Nephron progenitor cell (in vitro differentiated cells): Measurements from ENCODE around the gene GBX1.

Source experiments
- DNase-seq: peaks from one replicate; pipeline ENCODE4 v3.0.0; 2021
- H3K27ac Mint-ChIP-seq: 2 replicates; pipeline ENCODE4 v1.8.0; 2021; ENCODE audit warnings: mild to moderate bottlenecking, moderate library complexity, mixed read lengths
- H3K27me3 Mint-ChIP-seq: 2 replicates; pipeline ENCODE4 v1.8.0; 2021; ENCODE audit warnings: mild to moderate bottlenecking, low read depth, mixed read lengths; ENCODE audit not compliant: poor library complexity
- H3K36me3 Mint-ChIP-seq: 2 replicates; pipeline ENCODE4 v1.8.0; 2021; ENCODE audit warnings: low read depth, mixed read lengths
- H3K4me1 Mint-ChIP-seq: 2 replicates; pipeline ENCODE4 v1.8.0; 2021; ENCODE audit warnings: mixed read lengths
- H3K4me3 Mint-ChIP-seq: 2 replicates; pipeline ENCODE4 v1.8.0; 2021; ENCODE audit warnings: mild to moderate bottlenecking, moderate library complexity, mixed read lengths
- H3K9me3 Mint-ChIP-seq: 2 replicates; pipeline ENCODE4 v1.8.0; 2021; ENCODE audit warnings: mild to moderate bottlenecking, moderate library complexity, mixed read lengths
- CTCF ChIP-seq: fragments of 200-600 bp; sonication (generic); IDR thresholded peaks from 2 replicates; pipeline ENCODE4 v1.5.0; 2021; ENCODE audit warnings: antibody characterized with exemption

Gene GBX1

DNA sequence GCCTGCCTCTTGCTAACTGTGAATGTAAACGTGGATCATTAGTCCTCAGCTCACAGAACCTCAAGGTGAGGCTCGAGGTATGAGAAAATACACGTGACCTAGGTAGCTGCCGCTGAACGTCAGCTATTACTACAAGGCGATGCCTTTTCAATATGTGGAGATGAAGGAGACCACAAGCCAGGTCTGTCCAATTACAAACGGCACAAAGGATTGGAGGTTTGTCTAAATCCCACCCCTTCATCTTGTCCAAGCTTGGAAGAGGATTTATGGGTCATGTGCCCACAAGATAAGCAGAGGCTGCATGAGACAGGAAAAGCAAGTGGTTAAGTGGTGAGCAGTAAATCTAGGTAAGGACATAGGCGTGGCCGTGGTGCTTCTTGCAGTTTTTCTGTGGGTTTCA, 39.4 kb upstream of the GBX1 start:
- H3K9me3 Mint-ChIP-seq, result no peaks in the 10 kb centered on the region
- no peak overlapping the region for H3K27ac Mint-ChIP-seq
- no peak overlapping the region for H3K4me3 Mint-ChIP-seq
- H3K36me3 Mint-ChIP-seq, result peaks cover 4% of the 10 kb centered on the region
- H3K27me3 Mint-ChIP-seq, result peaks cover 50% of the 10 kb centered on the region
- no peak for DNase-seq
- peaks cover 14% of the 10 kb centered on the region for H3K4me1 Mint-ChIP-seq
- no peak for TF ChIP-seq CTCF

- Mint-ChIP-seq H3K27me3 (peaks cover 59% of the 10 kb centered on the region), H3K27ac (no peak overlapping the region), H3K4me3 (no peak overlapping the region), H3K36me3 (no peaks in the 10 kb centered on the region), H3K9me3 (no peaks in the 10 kb centered on the region), H3K4me1 (peaks cover 14% of the 10 kb centered on the region)
- TF ChIP-seq CTCF, result no peak
- no peak for DNase-seq
Observed at GRCh38 chr7:151205730-151206129, 38.2 kb upstream of the GBX1 start.

DNA sequence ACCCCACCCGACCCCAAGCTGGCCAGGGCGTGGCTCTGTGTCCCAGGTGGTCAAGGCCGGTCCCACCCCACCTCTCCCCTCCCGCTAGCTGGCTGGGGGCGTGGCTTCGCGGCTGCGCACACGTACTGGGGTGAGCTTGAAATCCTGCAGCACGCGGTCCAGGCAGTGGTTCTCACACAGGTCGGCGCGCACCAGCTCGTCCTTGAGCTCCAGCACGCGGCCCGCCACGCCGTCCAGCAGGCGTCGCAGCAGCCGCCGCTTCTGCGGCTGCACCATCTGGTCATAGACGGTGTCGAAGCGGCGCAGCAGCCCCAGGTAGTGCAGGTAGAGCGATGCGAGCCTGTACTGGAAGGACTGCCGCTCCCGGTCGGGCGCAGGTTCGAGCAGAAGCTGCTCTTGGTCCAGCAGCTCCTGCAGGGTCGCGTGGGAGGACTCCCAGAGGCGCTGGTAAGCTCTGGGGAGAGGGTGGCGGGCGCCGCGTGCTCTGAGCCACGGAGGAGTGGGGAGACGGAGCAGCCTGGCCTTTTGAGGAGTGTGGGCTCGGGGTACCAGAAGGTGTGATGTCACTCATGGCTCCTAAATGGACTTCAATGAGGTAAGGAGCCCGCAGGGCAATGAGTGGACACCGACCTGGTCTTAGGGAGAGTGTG, 37.0 kb upstream of the GBX1 start:
- peaks cover 16% of the 10 kb centered on the region for H3K4me1 Mint-ChIP-seq
- no peak overlapping the region for H3K4me3 Mint-ChIP-seq
- no peaks in the 10 kb centered on the region for H3K36me3 Mint-ChIP-seq
- H3K9me3 Mint-ChIP-seq, result no peaks in the 10 kb centered on the region
- H3K27me3 Mint-ChIP-seq, result peaks cover 56% of the 10 kb centered on the region
- H3K27ac Mint-ChIP-seq, result no peak overlapping the region
- DNase-seq, result no peak
- TF ChIP-seq CTCF, result no peak

- Mint-ChIP-seq H3K9me3 (no peaks in the 10 kb centered on the region), H3K36me3 (no peaks in the 10 kb centered on the region), H3K27ac (no peak overlapping the region), H3K27me3 (peaks cover 56% of the 10 kb centered on the region), H3K4me1 (peaks cover 22% of the 10 kb centered on the region), H3K4me3 (no peak overlapping the region)
- no peak for TF ChIP-seq CTCF
- no peak for DNase-seq
Observed at GRCh38 chr7:151202836-151203235, 35.3 kb upstream of the GBX1 start.

DNA sequence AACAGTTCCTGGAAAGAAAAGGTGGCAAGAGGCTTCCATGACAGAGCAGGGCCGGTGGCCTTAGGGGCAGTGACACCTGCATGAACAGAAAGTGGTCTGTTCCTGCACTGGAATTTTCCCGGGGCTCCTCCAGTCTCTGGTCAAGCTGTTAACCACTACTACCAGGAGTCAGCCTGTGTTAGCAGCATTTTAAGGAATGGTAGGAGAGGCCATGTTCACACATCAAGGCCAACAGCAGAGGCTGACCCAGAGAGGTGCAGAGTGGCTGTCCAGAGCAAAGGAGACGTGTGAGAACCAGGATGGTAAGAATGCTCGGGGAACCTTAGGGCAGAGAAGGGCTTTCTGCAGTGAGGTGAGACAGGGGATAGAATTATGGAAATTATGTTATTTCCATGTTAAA, 34.3 kb upstream of the GBX1 start:
- Mint-ChIP-seq H3K4me3 (no peak overlapping the region), H3K27ac (no peak overlapping the region), H3K9me3 (no peaks in the 10 kb centered on the region), H3K4me1 (peaks cover 11% of the 10 kb centered on the region), H3K36me3 (no peaks in the 10 kb centered on the region), H3K27me3 (peaks cover 49% of the 10 kb centered on the region)
- TF ChIP-seq CTCF, result no peak
- DNase-seq, result no peak

DNA sequence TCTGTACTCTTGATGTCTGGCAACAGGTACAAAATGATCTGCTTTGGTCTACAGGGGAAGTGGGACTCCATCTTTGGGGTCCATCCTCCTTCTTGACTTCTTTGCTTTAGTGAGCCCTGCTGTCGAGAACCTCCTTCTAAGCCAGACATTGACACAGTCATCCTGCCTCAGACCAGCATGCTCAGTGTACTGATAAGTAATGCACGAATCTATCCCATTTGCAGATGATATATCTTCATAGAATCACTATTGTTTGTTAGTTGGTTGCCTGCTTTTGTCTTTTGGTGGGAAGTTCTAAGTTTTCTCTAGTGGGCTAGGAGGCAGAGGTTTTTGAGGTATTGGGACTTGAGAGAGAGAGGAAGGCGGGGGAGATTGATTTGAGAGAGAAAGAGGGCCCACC, 33.9 kb upstream of the GBX1 start:
- Mint-ChIP-seq H3K36me3 (no peaks in the 10 kb centered on the region), H3K9me3 (no peaks in the 10 kb centered on the region), H3K4me3 (no peak overlapping the region), H3K27ac (no peak overlapping the region), H3K4me1 (peaks cover 8% of the 10 kb centered on the region), H3K27me3 (peaks cover 45% of the 10 kb centered on the region)
- no peak for DNase-seq
- TF ChIP-seq CTCF, result no peak
